Measurements from ENCODE around the gene PLXNB3.

DNA sequence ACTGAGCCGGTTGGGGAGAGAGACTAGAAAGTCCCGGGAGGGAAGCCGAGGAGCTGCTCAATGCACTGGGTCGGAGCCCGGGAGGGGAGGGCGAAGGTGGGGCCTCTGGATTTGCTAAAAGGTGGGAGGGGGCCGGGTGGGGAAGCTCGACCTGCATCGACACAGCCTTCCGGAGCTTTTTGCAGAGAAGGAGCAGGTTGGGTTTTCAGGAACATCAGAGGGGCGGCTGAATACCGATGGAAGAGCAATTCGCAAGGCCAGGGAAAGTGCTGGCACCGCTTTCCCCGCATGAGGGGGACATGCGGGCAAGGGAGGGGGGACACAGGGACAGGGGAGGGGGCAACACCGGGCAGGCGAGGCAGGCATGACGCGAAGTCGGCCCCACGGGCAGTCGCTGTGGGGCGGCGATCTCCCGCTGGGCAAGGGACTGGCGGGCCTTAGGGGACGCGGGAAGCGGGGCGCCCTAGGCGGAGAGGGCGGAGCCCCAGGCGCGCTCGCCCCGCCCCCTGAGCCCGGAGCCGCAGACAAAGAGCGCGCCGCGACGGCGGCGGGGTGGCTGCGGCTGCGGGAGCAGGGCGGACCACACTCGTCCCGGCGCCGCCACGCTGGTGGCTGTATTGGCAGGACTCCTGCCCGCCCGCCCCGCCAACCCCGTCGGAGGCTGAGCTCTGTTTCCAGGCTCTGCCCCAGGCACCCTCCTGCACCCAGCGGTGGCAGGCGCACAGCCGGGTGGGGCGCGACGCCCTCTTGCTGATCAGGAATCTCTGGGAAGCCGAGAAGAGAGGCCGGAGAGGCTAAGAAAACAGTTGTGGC lies 54.7 kb downstream of the PLXNB3 start:
- TF ChIP-seq, protein P1, sequence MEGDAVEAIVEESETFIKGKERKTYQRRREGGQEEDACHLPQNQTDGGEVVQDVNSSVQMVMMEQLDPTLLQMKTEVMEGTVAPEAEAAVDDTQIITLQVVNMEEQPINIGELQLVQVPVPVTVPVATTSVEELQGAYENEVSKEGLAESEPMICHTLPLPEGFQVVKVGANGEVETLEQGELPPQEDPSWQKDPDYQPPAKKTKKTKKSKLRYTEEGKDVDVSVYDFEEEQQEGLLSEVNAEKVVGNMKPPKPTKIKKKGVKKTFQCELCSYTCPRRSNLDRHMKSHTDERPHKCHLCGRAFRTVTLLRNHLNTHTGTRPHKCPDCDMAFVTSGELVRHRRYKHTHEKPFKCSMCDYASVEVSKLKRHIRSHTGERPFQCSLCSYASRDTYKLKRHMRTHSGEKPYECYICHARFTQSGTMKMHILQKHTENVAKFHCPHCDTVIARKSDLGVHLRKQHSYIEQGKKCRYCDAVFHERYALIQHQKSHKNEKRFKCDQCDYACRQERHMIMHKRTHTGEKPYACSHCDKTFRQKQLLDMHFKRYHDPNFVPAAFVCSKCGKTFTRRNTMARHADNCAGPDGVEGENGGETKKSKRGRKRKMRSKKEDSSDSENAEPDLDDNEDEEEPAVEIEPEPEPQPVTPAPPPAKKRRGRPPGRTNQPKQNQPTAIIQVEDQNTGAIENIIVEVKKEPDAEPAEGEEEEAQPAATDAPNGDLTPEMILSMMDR (IDR thresholded peaks at IDR 0.05; ENCODE audit: low read length), result no peak
- no peak for TF ChIP-seq EZH2 (optimal IDR thresholded peaks at IDR 0.05; ENCODE audit: low read depth, low read length)

Measured in MM.1S (cell line).